Kidney (tissue), 14 donors: ENCODE measurements around the gene FAM171A1. TPM values are rescaled to one million over a fixed set of nuclear protein-coding genes. Genes with fewer than 3 reads are reported as not detected.

Source experiments
- DNase-seq, 5 donors: peaks; one replicate each; pipeline ENCODE4 v3.0.0-alpha.2; 2013 to 2020
- FAIRE-seq: peaks from 2 replicates; lab custom pipeline; 2012; peaks lifted over from hg19 to GRCh38; lab: Jason Lieb, UNC
- H3K27ac ChIP-seq, 2 donors: one replicate each; pipeline ENCODE4 v1.7.0; 2013; ENCODE audit warnings: low read depth in 2 of 2, low read length in 2 of 2, inconsistent platforms in 1 of 2
- H3K27me3 ChIP-seq: one replicate; pipeline ENCODE4 v1.7.1; 2013; ENCODE audit warnings: low read length, inconsistent platforms; ENCODE audit not compliant: control insufficient read depth, insufficient read depth
- H3K36me3 ChIP-seq, 3 donors: one replicate each; pipeline versions ENCODE4 v1.7.0 to v1.7.1; 2013; ENCODE audit warnings: low read length in 3 of 3, control low read depth in 1 of 3, inconsistent platforms in 1 of 3; ENCODE audit not compliant: insufficient read depth in 3 of 3, control insufficient read depth in 2 of 3
- H3K4me1 ChIP-seq, 3 donors: one replicate each; pipeline versions ENCODE4 v1.7.0 to v1.7.1; 2013; ENCODE audit warnings: low read length in 3 of 3, inconsistent platforms in 1 of 3, low read depth in 1 of 3; ENCODE audit not compliant: control insufficient read depth in 2 of 3, insufficient read depth in 2 of 3
- H3K4me3 ChIP-seq, 3 donors: one replicate each; pipeline versions ENCODE4 v1.7.0 to v1.8.1; 2013; ENCODE audit warnings: low read length in 3 of 3, control low read depth in 1 of 3, inconsistent platforms in 1 of 3
- H3K9ac ChIP-seq, 3 donors: one replicate each; pipeline versions ENCODE4 v1.7.0 to v1.7.1; 2013; ENCODE audit warnings: low read length in 3 of 3, control low read depth in 1 of 3, inconsistent platforms in 1 of 3
- H3K9me3 ChIP-seq, 3 donors: one replicate each; pipeline versions ENCODE4 v1.7.0 to v1.7.1; 2013; ENCODE audit warnings: low read length in 3 of 3, control low read depth in 1 of 3, inconsistent platforms in 1 of 3; ENCODE audit not compliant: control insufficient read depth in 2 of 3, insufficient read depth in 1 of 3
- CTCF ChIP-seq: IDR thresholded peaks from 3 replicates; pipeline ENCODE4 v1.5.1; 2012; ENCODE audit warnings: mild to moderate bottlenecking, moderate library complexity, borderline replicate concordance; ENCODE audit not compliant: insufficient read depth; ENCODE audit errors: extremely low read depth
- intact Hi-C: fragments of 100-400 bp; cut with DNase I; formaldehyde crosslinking; loops from one replicate; pipeline ENCODE4 v1.11.1; 2022
- polyA plus RNA-seq: library from polyadenylated mRNA; stranded (reverse); fragments of 350-450 nt; fragmentation: Illumina TruSeq; extraction: RNeasy Lipid Tissue Mini Kit (QIAGEN cat#74804); gene quantifications from one replicate; pipeline ENCODE4 v1.2.3, GENCODE V29; 2014; ENCODE audit warnings: low read depth, low replicate concordance; ENCODE audit not compliant: insufficient read depth
- total RNA-seq: library from RNA; stranded (reverse); fragmentation: NEBNext Ultra II Directional; extraction: Animal tissue kit (Norgen Biotek cat#: 25700); gene quantifications from one replicate; pipeline ENCODE4 v1.2.1, GENCODE V29; 2021
- donor health status: control.
- donor health status: control.
- donor health status: control.
- donor health status: control.
- donor health status: control.
- donor health status: DM: yes; HTN: yes; CAD: no.
- donor health status: Normal renal cell carcinoma (clear cell type).

FAM171A1 gene
- total and polyA plus RNA-seq, 2 donors from 2014 or later: 30.4 to 53.0 TPM

- H3K36me3 ChIP-seq: no peaks in the 10 kb centered on the region
These were observed 2.1 kb upstream of the FAM171A1 start for GRCh38 chr10:15373199-15373598.

GRCh38 chr10:15370212-15370855 is 755 bp downstream of the FAM171A1 start:
- H3K36me3 ChIP-seq: no peaks in the 10 kb centered on the region
- FAIRE-seq: no peak
- peak overlapping the region; percentile 45 to 68 (median 48) for H3K9ac ChIP-seq
- peak; percentile 33 to 83 (median 68) for DNase-seq
- H3K27me3 ChIP-seq: no peaks in the 10 kb centered on the region
- H3K27ac ChIP-seq: peak overlapping the region; percentile 44 to 47
- peaks cover 0 to 5% (median 3%) of the 10 kb centered on the region in 3 donors for H3K4me1 ChIP-seq
- no peaks in the 10 kb centered on the region for H3K9me3 ChIP-seq
- H3K4me3 ChIP-seq: peak overlapping the region; percentile 17 to 64 (median 61)
- intact Hi-C loops: loop anchor here (10.0 kb wide), 1 partner anchor 156 kb away; no protein-coding TSS in a partner anchor
- TF ChIP-seq CTCF: no peak

More at GRCh38 chr10:15373199-15373598, 2.1 kb upstream of the FAM171A1 start:
- TF ChIP-seq CTCF: no peak
- no peak overlapping the region for H3K4me3 ChIP-seq
- H3K27ac ChIP-seq: no peak overlapping the region
- intact Hi-C loops: loop anchor here (10.0 kb wide), 1 partner anchor 158 kb away; no protein-coding TSS in a partner anchor
- DNase-seq (no peak), FAIRE-seq (no peak)
- no peaks in the 10 kb centered on the region for H3K27me3 ChIP-seq
- peaks cover 0 to 5% (median 3%) of the 10 kb centered on the region in 3 donors for H3K4me1 ChIP-seq
- H3K9me3 ChIP-seq: no peaks in the 10 kb centered on the region
- H3K9ac ChIP-seq: no peak overlapping the region

- peaks cover 0 to 5% (median 3%) of the 10 kb centered on the region in 3 donors for H3K4me1 ChIP-seq
- no peaks in the 10 kb centered on the region for H3K36me3 ChIP-seq
- DNase-seq (peak in 4 of 5 donors; percentile 39 to 57 (median 46)), FAIRE-seq (no peak)
- H3K9ac ChIP-seq: peak overlapping the region; percentile 45 to 68 (median 48)
- no peak for TF ChIP-seq CTCF
- H3K27ac ChIP-seq: peak overlapping the region; percentile 44 to 47
- no peaks in the 10 kb centered on the region for H3K9me3 ChIP-seq
- intact Hi-C loops: loop anchor here (10.0 kb wide), 2 partner anchors 105 to 155 kb away; no protein-coding TSS in a partner anchor
- peak overlapping the region; percentile 17 to 64 (median 61) for H3K4me3 ChIP-seq
- H3K27me3 ChIP-seq: no peaks in the 10 kb centered on the region
These were observed 1.6 kb downstream of the FAM171A1 start for GRCh38 chr10:15369256-15370211.
